Endothelial cell of umbilical vein (primary cell): Measurements from ENCODE around the gene TMEM204. TPM values are rescaled to one million over a fixed set of nuclear protein-coding genes. Genes with fewer than 3 reads are reported as not detected.

Source experiments
- BruUV-seq: library from RNA; stranded (reverse); fragments of 400-500 nt; replicated peaks from 2 replicates; lab custom pipeline; 2021; lab: Mats Ljungman, UMichigan
- CTCF ChIA-PET: fragments of 300-600, 350-600 bp; sonication (Branson Sonifier 250); formaldehyde crosslinking; loops from one replicate; lab custom pipeline; 2021; ENCODE audit warnings: antibody characterized with exemption, inconsistent platforms; lab: Charles Lee
- POLR2A ChIA-PET: fragments of 300-600, 350-600 bp; sonication (Branson Sonifier 250); formaldehyde crosslinking; loops from one replicate; lab custom pipeline; 2021; ENCODE audit warnings: antibody characterized with exemption, inconsistent platforms; lab: Charles Lee
- DNase-seq: peaks from one replicate; pipeline ENCODE4 v3.0.0-alpha.2; 2011; ENCODE audit warnings: low read depth, low spot score
- FAIRE-seq: peaks from 2 replicates; lab custom pipeline; 2011; peaks lifted over from hg19 to GRCh38; lab: Jason Lieb, UNC
- H2AFZ ChIP-seq: 2 replicates; pipeline ENCODE4 v1.6.0; 2012; ENCODE audit warnings: low read depth, low read length, control low read depth, inconsistent platforms
- H3K27ac ChIP-seq: 2 replicates; pipeline ENCODE4 v1.5.1; 2011; ENCODE audit warnings: low read depth, mild to moderate bottlenecking, control low read depth, low read length, moderate library complexity; ENCODE audit not compliant: insufficient read depth
- H3K27me3 ChIP-seq, 2 experiments: 2 replicates each; pipeline versions ENCODE4 v1.6.0 to v1.6.1; 2011; ENCODE audit warnings: low read length in 2 of 2, mixed read lengths in 1 of 2; ENCODE audit not compliant: control insufficient read depth in 2 of 2, insufficient read depth in 2 of 2
- H3K36me3 ChIP-seq, 2 experiments: 2 replicates in 1 of 2; 3 replicates in 1 of 2; pipeline ENCODE4 v1.5.1; 2011; ENCODE audit warnings: low read length in 2 of 2, mild to moderate bottlenecking in 1 of 2, moderate library complexity in 1 of 2; ENCODE audit not compliant: control insufficient read depth in 2 of 2, insufficient read depth in 2 of 2; ENCODE audit errors: extremely low read depth in 1 of 2
- H3K4me1 ChIP-seq: 3 replicates; pipeline ENCODE4 v1.5.1; 2011; ENCODE audit warnings: mild to moderate bottlenecking, low read length; ENCODE audit not compliant: control insufficient read depth, insufficient read depth; ENCODE audit errors: extremely low read depth
- H3K4me2 ChIP-seq: 2 replicates; pipeline ENCODE4 v1.6.1; 2011; ENCODE audit warnings: low read length, control low read depth, mixed read lengths; ENCODE audit not compliant: insufficient read depth
- H3K4me3 ChIP-seq, 3 experiments: fragments of 200-600 bp in 1 of 3; sonication (generic), shearing (Covaris generic) in 1 of 3; replicated peaks in 1 of 3; 2 replicates each; pipeline ENCODE4 v1.5.1; 2011 to 2016; ENCODE audit warnings: control low read depth in 3 of 3, low read length in 3 of 3, mild to moderate bottlenecking in 2 of 3, inconsistent platforms in 1 of 3, low read depth in 1 of 3, moderate library complexity in 1 of 3; ENCODE audit not compliant: insufficient read depth in 1 of 3
- H3K79me2 ChIP-seq: 2 replicates; pipeline ENCODE4 v1.6.0; 2012; ENCODE audit warnings: low read length, inconsistent platforms; ENCODE audit not compliant: control insufficient read depth, insufficient read depth
- H3K9ac ChIP-seq: replicated peaks from 2 replicates; pipeline ENCODE3; 2011; ENCODE audit warnings: low read length, control low read depth; ENCODE audit not compliant: insufficient read depth; ENCODE audit errors: extremely low read depth
- H3K9me1 ChIP-seq: replicated peaks from 3 replicates; pipeline ENCODE4 v1.6.0; 2011; ENCODE audit warnings: mild to moderate bottlenecking, low read length; ENCODE audit not compliant: control insufficient read depth, insufficient read depth; ENCODE audit errors: extremely low read depth
- H3K9me3 ChIP-seq: replicated peaks from 2 replicates; pipeline ENCODE4 v1.5.1; 2012; ENCODE audit warnings: low read length, inconsistent platforms; ENCODE audit not compliant: control insufficient read depth, insufficient read depth
- H4K20me1 ChIP-seq: replicated peaks from 2 replicates; pipeline ENCODE3; 2011; ENCODE audit warnings: mild to moderate bottlenecking, low read length; ENCODE audit not compliant: control insufficient read depth, insufficient read depth; ENCODE audit errors: extremely low read depth
- EZH2 ChIP-seq: IDR thresholded peaks from 2 replicates; pipeline ENCODE4 v1.6.1; 2012; ENCODE audit warnings: borderline replicate concordance, low read depth, mild to moderate bottlenecking, moderate library complexity, low read length, inconsistent platforms; ENCODE audit not compliant: severe bottlenecking
- FOS ChIP-seq: IDR thresholded peaks from 2 replicates; pipeline ENCODE4 v1.6.1; 2011; ENCODE audit warnings: mild to moderate bottlenecking, low read length, moderate library complexity, borderline replicate concordance; ENCODE audit not compliant: insufficient read depth
- GATA2 ChIP-seq: IDR thresholded peaks from 2 replicates; pipeline ENCODE4 v1.7.0; 2011; ENCODE audit warnings: low read depth, mild to moderate bottlenecking, moderate library complexity, mixed read lengths, low read length; ENCODE audit not compliant: insufficient read length, insufficient read depth
- JUN ChIP-seq: IDR thresholded peaks from 2 replicates; pipeline ENCODE4 v1.6.1; 2011; ENCODE audit warnings: borderline replicate concordance, low read depth; ENCODE audit not compliant: insufficient read length, insufficient read depth
- MYC ChIP-seq: IDR thresholded peaks from one replicate; pipeline ENCODE4 v1.6.1; 2011; ENCODE audit warnings: mild to moderate bottlenecking, low read depth, low read length
- POLR2A ChIP-seq: IDR thresholded peaks from 2 replicates; pipeline ENCODE4 v1.6.1; 2012; ENCODE audit warnings: low read depth, mild to moderate bottlenecking, control low read depth, low read length
- POLR2AphosphoS5 ChIP-seq: IDR thresholded peaks from 2 replicates; pipeline ENCODE4 v1.6.1; 2012; ENCODE audit warnings: low read depth, mild to moderate bottlenecking, control low read depth, low read length, moderate library complexity; ENCODE audit not compliant: insufficient read depth
- dilution Hi-C: fragments of 300-500 bp; cut with MboI; formaldehyde crosslinking; loops from one replicate; pipeline ENCODE4 v1.15.0; 2019; ENCODE audit warnings: low sequenced_read_pairs; ENCODE audit not compliant: extremely low pct_ligation_motif_present
- intact Hi-C: fragments of 100-400 bp; cut with micrococcal nuclease; formaldehyde crosslinking; loops from one replicate; pipeline ENCODE4 v1.10.0; 2022
- polyA plus RNA-seq, 4 experiments: library from polyadenylated mRNA; depleted of rRNA in 3 of 4; stranded (reverse) in 3 of 4; unstranded in 1 of 4; fragments of >200 nt; gene quantifications; 2 replicates each; pipeline versions ENCODE4 v1.2.1 to v1.2.3, GENCODE V29; 2011 to 2012; ENCODE audit warnings: missing spikeins in 1 of 4
- total RNA-seq: library from RNA; stranded (reverse); gene quantifications from 2 replicates; pipeline ENCODE4 v1.2.3, GENCODE V29; 2021
- TF ChIP-seq, protein P1 (sequence below): IDR thresholded peaks from 2 replicates; pipeline ENCODE4 v1.6.1; 2011; ENCODE audit not compliant: insufficient read depth, insufficient read length
- TF ChIP-seq, protein P2 (sequence below), 2 donors: IDR thresholded peaks; 1 replicate in 1 of 2; 2 replicates in 1 of 2; pipeline ENCODE4 v1.5.1; 2011; ENCODE audit warnings: low read length in 2 of 2, mild to moderate bottlenecking in 2 of 2, moderate library complexity in 2 of 2, control low read depth in 1 of 2, inconsistent platforms in 1 of 2, low read depth in 1 of 2; ENCODE audit not compliant: insufficient read depth in 1 of 2; ENCODE audit errors: extremely low read depth in 1 of 2

TMEM204 gene
- total and polyA plus RNA-seq, 2 donors (not counting 3 experiments of a cell fraction or from before 2014, with no cell fraction given): 32.5 to 50.7 TPM

DNA sequence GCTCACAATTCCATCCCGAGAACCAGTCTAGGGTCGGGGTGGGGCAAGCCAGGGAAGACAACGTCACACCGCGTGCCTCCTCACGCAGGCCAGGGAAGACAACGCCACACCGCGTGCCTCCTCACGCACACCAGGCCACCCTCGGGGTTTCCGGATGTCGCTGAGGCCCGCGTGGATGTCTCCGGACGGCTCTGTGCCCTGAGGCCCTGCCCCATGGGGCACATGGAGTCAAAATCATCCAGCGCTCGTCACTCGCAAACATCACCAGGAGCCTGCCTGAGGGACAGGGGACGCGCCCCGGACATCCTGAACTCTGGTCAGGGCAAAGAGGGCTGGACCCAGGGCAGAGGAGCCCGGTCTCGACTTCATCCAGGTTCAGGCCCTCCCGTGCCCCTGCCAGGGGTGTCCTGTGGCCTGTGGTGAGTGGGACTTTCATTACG lies 3.7 kb downstream of the TMEM204 start:
- no peak overlapping the region for H3K4me2 ChIP-seq
- H3K36me3 ChIP-seq: peaks cover 6 to 39% of the 10 kb centered on the region in 2 experiments
- intact Hi-C loops (no loop called here), dilution Hi-C loops (no loop called here)
- POLR2A ChIA-PET: no interaction called here
- no peak overlapping the region for H3K9ac ChIP-seq
- no peaks in the 10 kb centered on the region for H4K20me1 ChIP-seq
- TF ChIP-seq POLR2A (no peak), JUN (no peak)
- TF ChIP-seq, protein P1, sequence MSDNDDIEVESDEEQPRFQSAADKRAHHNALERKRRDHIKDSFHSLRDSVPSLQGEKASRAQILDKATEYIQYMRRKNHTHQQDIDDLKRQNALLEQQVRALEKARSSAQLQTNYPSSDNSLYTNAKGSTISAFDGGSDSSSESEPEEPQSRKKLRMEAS: no peak
- TF ChIP-seq, protein P2, sequence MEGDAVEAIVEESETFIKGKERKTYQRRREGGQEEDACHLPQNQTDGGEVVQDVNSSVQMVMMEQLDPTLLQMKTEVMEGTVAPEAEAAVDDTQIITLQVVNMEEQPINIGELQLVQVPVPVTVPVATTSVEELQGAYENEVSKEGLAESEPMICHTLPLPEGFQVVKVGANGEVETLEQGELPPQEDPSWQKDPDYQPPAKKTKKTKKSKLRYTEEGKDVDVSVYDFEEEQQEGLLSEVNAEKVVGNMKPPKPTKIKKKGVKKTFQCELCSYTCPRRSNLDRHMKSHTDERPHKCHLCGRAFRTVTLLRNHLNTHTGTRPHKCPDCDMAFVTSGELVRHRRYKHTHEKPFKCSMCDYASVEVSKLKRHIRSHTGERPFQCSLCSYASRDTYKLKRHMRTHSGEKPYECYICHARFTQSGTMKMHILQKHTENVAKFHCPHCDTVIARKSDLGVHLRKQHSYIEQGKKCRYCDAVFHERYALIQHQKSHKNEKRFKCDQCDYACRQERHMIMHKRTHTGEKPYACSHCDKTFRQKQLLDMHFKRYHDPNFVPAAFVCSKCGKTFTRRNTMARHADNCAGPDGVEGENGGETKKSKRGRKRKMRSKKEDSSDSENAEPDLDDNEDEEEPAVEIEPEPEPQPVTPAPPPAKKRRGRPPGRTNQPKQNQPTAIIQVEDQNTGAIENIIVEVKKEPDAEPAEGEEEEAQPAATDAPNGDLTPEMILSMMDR (IDR thresholded peaks at IDR 0.05; ENCODE audit: extremely low read depth in 1 of 2, insufficient read depth in 1 of 2, low read depth in 1 of 2, low read length in 2 of 2): no peak
- no peak for FAIRE-seq
- no TSS peak for BruUV-seq
- no peak overlapping the region for H2AFZ ChIP-seq
- peaks cover 47% of the 10 kb centered on the region for H3K79me2 ChIP-seq
- peaks cover 38% of the 10 kb centered on the region for H3K4me1 ChIP-seq
- no peak overlapping the region for H3K27ac ChIP-seq
- CTCF ChIA-PET: interaction anchor here (0.6 kb wide), 1 partner anchor 11 kb away, joined by 4 read pairs; no protein-coding TSS in a partner anchor
- H3K9me3 ChIP-seq: no peaks in the 10 kb centered on the region
- H3K27me3 ChIP-seq: no peaks in the 10 kb centered on the region
- H3K9me1 ChIP-seq: no peaks in the 10 kb centered on the region
- H3K4me3 ChIP-seq: no peak overlapping the region
- DNase-seq: no peak

DNA sequence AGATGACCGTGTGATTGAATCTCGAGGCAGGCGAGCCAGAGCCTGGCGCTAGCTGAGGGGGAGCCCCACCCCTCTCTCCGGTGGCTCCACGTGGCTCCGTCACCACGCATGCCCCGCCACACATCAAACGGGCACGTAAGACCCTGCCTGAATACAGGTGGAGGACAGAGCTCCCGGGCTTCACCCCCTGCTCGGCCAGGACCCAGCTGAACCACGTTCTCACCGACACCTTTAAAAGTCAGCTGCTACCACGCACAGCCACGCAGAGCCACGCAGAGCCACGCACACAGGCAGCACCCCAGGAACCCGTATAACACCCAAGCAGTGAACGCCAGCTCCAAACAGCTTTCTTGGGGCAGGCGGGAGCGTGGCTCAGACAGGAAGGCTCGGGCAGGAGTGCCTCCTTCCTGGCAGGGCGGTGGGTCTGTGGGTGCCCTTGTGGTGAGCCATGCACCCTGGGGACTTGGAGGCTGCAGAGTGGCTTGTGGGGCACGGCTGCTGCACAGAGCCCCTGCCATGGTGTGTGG lies 4.4 kb downstream of the TMEM204 start:
- peaks cover 47% of the 10 kb centered on the region for H3K79me2 ChIP-seq
- CTCF ChIA-PET: interaction anchor here (0.6 to 1.8 kb wide), 3 partner anchors 11 to 44 kb away, joined by 4 to 9 read pairs (median 6); no protein-coding TSS in a partner anchor
- H3K4me3 ChIP-seq: no peak overlapping the region

More for the DNA sequence above, 4.4 kb downstream of the TMEM204 start:
- no peak overlapping the region for H2AFZ ChIP-seq
- no peak overlapping the region for H3K4me2 ChIP-seq
- no peak for DNase-seq
- no peak overlapping the region for H3K9ac ChIP-seq
- no peak for FAIRE-seq
- H3K27me3 ChIP-seq: no peaks in the 10 kb centered on the region
- H3K36me3 ChIP-seq: peaks cover 6 to 40% of the 10 kb centered on the region in 2 experiments
- no peak for TF ChIP-seq POLR2AphosphoS5
- TF ChIP-seq JUN: no peak
- no peak for TF ChIP-seq GATA2
- TF ChIP-seq FOS: no peak
- TF ChIP-seq, protein P1: no peak
- no peak for TF ChIP-seq MYC
- TF ChIP-seq, protein P2 (IDR thresholded peaks at IDR 0.05; ENCODE audit: extremely low read depth in 1 of 2, insufficient read depth in 1 of 2, low read depth in 1 of 2, low read length in 2 of 2): no peak
- TF ChIP-seq EZH2: no peak
- no peak for TF ChIP-seq POLR2A
- peaks cover 38% of the 10 kb centered on the region for H3K4me1 ChIP-seq
- POLR2A ChIA-PET: no interaction called here
- H3K27ac ChIP-seq: no peak overlapping the region
- no peaks in the 10 kb centered on the region for H4K20me1 ChIP-seq
- H3K9me1 ChIP-seq: no peaks in the 10 kb centered on the region
- H3K9me3 ChIP-seq: no peaks in the 10 kb centered on the region
- BruUV-seq: no TSS peak
- intact Hi-C loops: no loop called here
- dilution Hi-C loops: no loop called here
